Activated effector memory CD4-positive, alpha-beta T cell treated with Interleukin-2 at 50 U/mL for 16 hours (primary cell): ENCODE data around the gene MFSD6.

ENCODE experiments used
- DNase-seq: peaks from one replicate; pipeline ENCODE4 v3.0.0-alpha.2; 2020

MFSD6 gene

DNA sequence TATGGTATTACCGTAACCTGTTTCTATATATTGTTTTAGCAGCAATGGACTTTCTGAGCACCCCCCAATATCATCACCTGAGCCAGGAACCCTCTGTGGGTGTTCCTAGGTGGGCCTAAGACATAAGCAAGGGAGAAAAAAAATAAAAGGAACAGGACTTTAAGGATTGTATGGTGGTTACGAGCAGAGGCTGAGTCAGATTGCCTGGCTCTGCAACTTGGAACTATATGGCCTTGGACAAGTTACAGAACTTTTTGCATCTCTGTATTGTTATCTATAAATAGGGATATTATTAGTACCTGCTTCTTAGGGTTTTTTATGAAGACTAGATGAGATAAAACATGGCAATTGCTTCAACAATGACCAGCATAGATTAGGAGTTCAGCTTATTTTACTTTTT is 34.9 kb downstream of the MFSD6 start:
- DNase-seq = no peak

DNA sequence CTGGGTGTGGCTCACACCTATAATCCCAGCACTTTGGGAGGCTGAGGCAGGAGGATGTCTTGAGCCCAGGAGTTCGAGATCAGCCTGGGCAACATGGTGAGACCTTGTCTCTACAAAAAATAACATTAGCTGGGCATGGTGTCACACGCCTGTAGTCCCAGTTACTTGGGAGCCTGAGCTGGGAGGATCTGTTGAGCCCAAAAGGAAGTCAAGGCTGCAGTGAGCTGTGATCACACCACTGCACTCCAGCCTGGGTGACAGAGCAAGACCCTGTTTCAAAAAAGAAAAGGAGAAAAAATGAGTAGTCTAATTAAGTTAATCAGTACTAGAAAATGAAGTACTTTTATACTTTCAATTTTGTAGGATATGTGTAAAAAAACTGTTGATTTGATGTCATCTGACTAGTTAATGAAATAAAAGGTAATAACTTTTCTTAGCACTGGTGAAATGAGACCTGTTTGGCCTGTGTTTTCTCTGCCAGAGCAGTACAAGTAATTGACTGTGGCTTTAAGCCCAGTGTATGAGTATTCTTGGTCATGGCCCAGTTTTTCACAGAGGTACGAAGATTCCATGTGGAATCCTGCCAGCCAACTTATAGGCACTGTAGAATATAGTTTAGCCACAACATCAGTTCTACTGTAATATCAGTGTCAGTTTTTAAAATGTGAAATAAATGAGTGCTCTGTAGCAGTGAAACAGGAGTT is 35.8 kb downstream of the MFSD6 start:
- DNase-seq = no peak

DNA sequence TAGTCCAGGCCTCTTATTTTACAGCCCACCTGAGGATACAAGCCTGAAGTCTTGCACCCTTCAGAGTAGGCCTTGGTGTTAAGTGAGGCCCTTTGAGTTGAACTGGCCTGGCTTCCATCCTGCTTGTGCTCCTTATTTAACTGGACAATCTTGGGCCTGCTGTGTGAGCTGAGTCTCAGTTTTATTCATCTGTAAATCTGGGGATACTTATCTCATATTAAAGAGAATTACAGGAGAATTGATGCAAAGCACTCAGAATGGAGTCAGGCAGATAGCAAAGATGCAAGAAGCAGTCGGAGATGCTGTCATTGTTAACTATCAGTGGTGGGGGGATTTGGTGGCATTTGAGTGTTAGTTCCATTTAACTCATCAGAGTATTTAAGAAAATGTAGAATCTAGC is 36.8 kb downstream of the MFSD6 start:
- no peak for DNase-seq

DNA sequence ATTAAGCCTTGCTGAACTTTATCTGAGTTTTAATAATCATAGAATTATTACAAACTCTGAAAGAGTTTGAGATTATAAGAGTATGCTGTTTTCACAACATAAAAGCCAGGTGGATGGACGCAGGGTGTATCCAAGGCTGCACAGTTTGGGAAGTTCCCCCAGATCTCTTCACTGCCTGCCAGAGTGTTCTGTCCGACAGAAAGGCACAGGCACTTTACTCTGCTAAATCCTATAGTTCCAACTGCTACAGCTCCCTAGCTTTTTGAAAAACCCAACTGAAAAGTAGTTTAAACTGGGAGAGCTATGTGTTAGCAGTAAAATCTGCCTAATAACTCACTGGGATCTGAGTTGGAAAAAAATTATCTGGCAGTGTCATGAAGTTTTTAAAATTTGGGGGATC is 38.0 kb downstream of the MFSD6 start:
- DNase-seq = no peak

DNA sequence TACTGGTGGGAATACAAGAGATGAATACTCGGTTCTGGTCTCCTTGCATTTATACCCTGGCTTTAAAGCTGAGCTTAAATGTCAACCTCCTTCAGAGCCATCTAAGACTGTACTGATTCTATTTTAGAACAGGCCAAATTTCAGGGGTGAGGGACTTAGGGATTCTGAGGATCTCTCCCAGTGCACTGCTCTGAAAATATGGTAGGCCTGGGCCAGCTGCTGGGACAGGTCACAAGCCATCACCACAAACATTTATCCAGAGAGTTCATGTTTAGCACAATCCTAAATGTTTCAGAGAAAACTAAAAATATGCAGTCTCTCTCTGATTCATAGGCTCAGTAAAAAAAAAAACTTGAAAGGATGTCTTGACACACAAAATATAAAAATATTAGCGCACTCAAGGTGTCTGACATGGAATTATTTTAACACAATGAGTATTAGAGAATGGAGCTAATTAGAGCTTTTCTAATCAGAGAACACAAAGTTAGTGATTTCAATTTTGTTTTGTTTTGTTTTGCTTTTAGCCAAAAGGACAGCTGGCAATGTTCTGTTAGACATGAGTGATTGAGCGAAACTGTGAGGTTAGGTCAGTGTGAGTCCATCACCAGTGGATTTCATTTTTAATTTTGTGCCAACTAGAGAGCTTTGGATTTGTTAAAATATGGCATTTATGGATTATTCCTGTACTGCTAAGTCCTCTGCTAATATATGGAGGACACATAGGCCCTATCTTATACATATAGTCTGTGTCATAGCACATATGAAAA is 38.8 kb downstream of the MFSD6 start:
- DNase-seq = no peak

DNA sequence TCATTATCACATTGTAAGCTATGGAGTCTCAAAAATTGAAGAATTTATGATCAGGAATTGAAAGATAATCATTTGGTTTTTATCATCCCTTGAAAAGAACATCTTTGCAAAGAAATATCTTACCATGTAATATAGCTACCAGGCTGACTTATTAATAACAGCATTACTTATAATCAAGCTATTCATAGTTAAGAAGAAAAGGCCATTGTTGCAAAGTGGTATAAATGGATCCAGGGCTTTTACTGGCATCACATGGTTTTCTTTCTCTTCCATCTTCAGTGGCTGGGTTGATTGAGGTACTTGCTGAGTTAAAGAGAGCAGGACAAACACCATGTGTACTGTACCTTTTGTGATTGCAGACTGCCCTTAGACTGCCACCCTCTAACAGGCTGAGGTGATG is 39.6 kb downstream of the MFSD6 start:
- DNase-seq = no peak

DNA sequence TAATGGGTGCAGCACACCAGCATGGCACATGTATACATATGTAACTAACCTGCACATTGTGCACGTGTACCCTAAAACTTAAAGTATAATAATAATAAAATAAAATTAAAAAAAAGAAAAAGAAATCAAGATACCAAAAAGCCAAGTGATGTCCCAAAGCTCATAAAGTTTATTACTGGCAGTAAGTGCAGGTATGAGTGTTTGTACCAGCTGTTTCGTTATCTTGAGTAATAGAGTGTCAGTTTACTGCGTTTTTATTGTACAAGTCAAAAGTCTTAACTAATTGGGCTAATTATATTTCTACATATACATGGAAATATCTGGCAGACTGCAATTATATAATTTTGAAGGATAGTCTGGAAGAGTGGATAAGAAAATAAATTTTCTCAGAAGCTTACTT is 41.8 kb downstream of the MFSD6 start:
- no peak for DNase-seq

DNA sequence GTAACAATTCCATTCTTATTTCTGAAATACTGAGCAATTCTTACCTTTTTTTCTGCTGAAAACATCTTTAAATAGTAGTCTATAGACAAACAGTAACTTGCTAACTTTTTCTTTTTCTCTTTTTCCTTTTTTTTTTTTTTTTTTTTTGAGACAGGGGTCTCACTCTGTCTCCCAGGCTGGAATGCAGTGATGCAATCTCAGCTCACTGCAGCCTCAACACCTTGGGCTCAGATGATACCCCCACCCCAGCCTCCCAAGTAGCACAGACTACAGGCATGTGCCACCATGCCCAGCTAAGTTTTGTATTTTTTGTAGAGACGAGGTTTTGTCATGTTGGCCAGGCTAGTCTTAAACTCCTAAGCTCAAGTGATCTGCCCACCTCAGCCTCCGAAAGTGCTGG is 42.2 kb downstream of the MFSD6 start:
- DNase-seq = no peak

DNA sequence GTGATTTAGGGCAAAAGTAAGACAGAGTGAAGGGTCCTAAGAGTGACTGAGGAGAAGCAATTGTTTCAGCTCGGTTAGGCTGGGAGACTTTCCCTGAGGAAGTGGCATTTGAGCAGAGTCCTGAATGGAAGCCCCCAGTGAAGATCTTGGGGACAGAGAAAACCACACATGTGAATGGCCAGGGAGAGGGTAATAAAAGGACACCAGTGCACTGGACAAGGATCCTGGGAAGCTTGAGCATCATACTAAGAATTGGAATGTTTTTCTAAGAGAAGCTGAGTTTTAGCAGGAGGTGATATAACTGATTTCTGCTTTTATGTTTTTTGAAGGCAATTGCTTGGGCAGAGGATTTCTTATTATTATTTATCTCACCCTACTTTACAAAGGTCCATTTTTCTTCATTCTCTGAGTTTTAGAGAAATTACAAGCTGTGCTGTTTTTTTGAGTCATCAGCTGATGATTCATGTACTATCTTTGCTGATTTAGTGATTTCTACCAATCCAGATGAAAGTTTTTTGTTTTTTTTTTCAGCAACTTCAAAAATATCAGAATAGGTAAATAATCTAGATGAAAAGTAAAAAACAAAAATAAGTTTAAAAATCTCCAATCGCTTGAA is 43.5 kb downstream of the MFSD6 start:
- DNase-seq = no peak

DNA sequence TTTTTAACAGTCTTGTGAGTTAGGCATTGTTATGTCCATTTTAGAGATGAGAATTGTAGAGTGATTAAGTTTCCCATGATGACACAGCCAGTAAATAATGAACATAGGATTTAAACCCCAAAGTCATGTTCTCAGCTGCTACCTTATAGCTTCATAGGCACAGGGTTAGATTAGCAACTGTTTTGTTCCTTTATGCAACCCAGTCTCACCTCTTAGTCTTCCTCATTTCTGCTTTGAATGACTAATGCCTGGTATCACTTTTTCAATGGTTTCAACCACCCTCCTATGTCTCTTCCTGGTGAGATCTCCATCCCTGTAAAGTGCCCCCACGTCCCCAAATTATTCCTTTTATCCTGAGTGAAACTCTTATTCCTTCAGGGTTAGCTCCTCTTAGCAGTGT is 44.3 kb downstream of the MFSD6 start:
- no peak for DNase-seq

DNA sequence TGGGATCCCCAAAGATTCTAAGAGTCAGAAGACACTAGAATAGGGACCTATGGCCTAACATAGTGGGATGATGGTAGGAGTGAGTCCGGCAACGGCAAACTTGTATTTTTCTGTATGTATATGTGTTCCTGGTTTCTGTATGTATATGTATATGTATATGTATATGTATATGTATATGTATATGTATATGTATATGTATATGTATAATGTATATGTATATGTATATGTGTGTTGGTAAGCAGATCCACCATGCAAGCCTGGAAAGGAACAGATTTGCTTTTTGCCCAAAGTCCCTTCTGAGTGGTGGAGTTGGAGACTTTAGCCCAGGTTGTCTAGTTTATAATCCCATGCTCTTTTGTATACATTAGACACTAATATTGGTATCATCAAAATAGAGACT is 46.6 kb downstream of the MFSD6 start:
- DNase-seq = no peak

DNA sequence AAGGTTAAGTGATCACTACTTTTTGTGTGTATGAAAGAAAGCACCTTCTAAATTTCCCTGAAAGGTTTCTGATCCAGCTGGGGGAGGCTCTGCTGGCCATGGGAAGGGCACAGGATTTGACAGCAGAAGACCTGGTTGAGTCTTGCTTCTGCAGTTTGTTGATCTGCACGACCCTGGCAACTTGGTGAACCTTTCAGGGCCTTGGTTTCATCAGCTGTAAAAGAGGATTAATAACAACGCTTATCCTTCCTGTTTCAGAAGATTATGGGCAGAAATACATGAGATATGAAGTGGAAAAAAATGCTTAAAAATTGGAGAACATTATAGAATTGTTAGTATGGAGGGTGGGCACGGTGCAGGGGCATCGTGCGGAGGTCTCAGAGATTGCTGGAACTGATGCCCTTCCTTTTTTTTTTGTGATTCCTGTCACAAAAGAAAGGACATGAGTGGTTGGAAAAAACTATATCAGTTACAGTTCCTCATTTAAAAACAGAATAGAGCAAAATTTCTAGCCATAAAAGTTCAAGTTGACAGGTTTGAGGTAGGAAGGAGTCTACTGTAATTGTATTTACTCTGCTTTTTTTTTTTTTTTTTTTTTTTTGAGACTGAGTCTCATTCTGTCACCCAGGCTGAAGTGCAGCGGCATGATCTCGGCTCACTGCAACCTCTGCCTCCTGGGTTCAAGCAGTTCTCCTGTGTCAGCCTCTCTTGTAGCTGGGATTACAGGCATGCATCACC is 47.4 kb downstream of the MFSD6 start:
- no peak for DNase-seq

DNA sequence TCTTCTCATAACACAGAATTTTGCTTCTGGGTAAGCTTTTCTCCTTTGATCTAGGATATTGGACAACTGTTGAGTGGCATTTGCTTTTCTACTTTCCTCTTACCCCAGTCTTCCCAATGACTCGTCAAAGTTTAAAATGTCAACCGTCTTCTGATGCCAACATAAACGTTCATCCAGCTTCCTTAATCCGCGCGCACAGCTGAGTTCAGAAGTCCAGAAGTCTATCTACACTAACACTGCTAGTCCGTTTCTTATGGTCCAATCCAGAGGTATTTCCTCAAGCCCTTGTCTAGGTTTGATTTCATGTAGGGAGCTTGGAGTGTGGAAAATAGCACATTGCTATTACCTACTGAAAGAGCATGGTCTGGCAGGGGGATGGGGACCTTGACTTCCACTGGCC is 48.7 kb downstream of the MFSD6 start:
- no peak for DNase-seq

DNA sequence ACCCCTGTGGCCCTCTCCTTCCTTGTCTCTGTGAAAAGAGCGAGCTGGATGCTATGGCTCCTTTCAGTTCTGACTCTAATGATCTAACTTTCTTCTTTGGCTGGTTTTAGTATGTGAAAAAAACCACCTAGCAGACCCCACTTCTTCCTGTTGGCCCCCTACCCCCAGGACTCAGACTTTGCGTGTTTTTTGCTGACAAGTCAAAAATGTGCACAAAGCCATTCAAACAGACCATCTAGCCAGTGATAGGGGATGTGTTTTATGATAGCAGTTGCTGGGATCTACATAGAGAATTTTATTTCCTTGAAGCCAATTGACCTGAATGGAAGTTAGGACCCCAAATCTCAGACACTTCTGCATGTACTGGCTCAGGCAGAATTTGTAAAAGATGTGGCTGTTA is 49.1 kb downstream of the MFSD6 start:
- no peak for DNase-seq

DNA sequence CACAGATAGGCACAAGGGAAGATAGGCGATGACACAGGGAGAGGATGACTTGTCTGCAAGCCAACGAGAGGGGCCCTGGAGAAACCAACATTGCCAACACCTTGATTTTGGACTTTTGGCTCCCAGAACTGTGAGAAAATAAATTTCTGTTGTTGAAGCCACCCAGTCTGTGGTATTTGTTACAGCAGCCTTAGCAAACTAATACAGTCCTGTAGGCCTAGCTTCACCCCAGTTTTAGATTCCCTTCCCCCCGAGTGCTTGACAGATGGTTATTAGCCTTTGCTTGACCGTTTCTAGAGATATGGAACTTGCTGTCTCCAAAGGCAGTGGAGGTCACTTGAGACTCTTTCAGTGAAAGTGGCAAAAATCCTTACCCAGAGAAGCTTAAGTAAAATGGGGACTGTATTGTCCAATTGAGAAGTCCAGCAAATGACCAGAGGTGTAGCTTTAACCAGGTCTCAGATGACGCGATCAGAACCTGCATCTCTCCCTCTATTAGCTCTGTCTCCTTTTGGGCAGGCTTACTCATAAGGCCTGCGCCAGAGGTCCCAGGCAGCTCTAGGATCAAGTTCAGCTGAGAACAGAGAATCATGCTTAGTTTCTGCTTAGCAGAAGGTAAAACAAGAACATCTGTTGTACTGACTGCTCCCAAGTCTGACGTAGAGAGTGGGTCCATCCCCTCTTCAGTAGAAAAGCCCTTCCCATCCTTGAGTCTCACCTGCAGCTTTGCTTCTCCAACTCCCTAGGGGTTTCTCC is 50.4 kb downstream of the MFSD6 start:
- DNase-seq = no peak

DNA sequence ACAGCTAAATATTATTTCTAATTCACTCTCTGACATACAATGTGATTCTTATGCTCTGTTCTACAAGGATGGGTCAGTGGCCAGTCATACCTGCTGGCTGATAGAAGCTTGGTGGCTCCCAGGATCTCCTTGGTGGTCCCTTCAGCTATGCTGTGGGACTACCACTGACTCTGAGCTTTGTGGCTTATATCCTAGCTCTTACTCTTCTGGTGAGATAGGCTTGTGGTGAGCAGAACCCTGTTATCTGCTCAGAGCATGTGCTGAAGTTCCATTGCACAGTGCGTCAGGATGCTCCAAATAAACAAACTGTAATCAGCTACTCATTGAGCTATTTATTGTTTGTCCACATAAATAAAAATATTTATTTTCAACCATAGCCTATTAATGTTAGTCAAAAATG is 51.7 kb downstream of the MFSD6 start:
- DNase-seq = no peak

DNA sequence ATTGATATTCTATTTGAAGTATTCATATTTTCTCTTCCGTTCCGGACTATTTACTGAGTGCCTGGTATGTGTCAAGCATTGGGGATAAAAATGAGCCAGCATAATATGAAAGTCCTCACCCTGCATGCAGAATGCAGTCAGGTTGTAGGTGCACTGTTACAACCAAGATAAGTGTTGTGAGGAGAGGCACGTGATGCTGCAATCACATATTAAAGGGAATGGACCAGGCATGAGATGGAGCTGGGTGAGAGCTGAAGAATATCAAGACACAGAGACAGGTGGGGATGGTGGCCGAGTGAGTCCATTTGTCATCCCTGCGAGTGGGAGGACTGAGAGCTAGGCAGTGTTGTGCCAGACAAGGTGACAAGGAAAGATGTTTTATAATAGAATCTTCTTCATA is 52.3 kb downstream of the MFSD6 start:
- no peak for DNase-seq

DNA sequence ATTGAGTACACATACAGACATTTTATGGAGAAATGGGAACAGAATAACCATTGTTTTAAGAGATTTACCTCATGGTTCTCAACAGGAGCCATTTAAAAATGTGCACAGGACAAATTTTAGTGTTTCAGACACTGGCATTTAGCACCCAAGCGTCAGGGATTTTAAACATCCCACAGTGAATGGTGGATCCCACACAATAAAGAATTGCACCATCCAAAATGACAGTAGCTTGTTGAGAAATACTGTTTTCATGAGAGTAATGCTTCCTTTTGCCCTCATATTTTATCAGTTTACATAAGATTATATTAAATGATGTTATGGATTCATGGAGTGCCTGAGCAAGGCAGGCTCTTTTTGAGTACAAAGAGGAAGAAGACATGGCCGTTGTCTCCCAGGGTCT is 54.0 kb downstream of the MFSD6 start:
- no peak for DNase-seq

DNA sequence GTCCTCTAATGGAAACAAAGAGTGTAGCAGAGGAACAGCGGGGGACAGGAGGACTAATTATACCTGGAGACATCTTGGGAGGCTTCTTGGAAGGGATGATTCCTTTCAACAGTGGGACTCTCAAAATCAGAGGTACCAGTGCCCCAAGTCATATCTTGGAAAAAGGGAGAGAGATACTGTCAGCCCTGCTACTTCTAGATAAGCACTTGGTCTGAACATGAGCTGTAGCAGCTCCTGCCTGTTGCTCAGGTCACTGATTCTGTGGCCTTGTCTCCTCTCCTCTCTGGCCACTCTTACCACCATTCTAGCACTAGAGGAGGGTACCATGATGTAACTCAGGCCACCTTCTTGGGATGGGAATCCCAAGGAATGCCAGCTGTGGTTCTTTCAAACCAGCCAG is 54.5 kb downstream of the MFSD6 start:
- no peak for DNase-seq

DNA sequence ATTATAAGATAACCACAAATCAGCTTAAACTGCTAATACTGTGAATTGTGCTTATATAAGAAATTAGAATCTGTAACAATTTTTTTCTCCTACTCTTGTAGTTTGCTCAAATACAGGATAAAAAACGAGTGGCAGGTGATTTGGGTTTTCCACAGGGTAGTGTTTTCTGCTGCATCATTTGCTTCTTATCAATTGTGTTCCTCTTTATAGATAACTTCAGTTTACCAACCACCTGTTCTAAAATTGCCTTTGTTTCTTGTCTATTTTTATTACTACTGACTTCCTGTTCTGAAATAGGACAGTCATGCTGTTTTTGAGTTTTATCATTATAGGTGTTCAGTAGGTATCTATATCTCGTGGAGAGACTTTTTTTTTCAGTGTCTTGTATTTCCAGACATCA is 56.9 kb downstream of the MFSD6 start:
- no peak for DNase-seq

DNA sequence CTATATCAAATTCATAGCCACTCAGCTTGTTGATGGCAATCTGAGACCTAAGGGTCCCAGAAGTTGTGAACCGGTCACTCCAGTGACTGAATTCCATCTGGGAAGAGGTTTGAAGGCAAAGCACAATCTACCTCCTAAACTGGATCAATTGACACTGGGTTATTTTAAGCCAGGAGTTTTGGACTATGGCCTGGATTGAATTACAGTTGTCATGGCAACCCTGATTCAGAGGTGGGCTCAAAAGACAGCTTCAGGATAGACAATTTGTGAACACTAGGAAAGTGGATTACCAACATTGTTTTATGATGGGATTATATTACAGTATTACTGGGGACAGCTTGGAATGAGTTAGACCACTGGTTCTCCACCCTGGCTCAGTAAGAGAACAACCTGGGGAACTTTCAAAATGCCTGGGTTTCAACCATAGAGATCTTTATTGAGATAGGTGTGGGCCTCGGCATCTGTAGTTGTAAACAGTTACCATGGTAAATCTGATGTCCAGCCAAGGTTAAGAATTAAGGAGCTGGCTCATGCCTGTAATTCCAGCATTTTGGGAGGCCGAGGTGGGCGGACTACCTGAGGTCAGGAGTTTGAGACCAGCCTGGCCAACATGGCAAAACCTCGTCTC is 58.8 kb downstream of the MFSD6 start:
- no peak for DNase-seq

DNA sequence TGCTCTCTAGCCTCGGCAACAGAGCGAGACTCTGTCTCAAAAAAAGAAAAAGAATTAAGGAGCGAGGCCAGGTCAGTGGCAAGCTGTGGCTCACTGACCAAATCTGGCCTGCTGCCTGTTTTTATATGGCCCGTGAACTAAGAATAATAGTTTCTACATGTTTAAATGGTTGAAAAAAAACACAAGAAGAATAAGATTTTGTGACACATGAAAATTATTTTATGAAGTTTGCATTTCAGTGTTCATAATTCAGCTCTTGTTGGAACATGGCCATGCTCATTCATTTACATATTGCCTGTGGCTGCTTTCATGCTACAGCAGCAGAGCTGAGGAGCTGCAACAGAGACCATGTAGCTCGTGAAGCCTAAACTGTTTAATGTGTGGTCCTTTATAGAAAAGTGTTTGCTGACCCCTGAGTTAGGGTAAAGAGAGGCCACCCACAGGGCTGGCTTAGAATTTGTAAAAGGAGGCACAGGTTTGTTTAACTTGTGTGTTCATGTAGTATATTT is 59.5 kb downstream of the MFSD6 start:
- DNase-seq = no peak
